COLO668 (cell line): ENCODE measurements around the gene MACROD2.

Experiments used
- DNase-seq: peaks from one replicate; lab custom pipeline; 2025; ENCODE audit not compliant: unreplicated experiment; lab: John Stamatoyannopoulos, UW

MACROD2 gene

DNA sequence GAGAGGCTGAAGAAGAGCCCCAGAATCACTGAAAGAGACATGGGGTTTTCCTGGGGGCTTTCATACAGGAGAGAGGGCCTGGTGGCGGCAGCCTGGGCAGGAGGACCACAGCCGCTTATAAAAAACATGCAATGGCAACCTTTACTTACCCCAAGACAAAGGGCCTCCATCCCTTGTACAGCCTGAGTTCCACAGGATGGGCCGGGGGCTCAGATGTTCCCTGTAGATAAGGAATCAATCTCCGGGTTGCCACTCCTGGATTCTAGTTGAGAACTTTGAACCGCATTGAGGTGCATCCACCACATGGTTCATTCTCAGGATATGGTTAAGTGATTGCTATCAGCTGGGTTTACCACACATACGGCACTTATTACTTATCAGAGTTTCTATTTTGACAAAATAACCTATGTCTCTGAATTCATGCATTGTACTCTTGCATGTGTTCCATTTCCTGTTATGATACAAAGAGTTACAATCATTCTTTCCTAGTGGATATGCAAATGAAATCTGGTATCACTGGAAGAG is 1900.3 kb downstream of the MACROD2 start:
- DNase-seq: no peak

DNA sequence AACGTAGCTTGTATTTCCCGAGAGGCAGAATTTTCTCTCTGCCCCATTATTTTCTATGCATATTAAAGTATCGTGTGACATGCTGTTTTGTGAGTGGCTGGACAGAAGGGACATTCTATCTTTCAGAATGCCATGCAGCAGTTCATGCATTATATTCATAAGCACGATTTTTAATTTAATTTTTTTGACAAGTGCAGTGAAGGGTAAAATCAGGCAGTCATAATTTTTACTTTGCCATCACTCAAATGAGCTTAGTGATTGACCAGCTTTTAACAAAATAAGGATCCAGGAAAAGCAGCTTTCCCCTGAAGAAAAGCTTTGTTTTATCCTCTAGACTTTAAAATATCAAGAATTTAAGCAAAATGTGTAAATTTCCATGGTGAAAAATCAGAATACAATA is 1904.7 kb downstream of the MACROD2 start:
- no peak for DNase-seq

DNA sequence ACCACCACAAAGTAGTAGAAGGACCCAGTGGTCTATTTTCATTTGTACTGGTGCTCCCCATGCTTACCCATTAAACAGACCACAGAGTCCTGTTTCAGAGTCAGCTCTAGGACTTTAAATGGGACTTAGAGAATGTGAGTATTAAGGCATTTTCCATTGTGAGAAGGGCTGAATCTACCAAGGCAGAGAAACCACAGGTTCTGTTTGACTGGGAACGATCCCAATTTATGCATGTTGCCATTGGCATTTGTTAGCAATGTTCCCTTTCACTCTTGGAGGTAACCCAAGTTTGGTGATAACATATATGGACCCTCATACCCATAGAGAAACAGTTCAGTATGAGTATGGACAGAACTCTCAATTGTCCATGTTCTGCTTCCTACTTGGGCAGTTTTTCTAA is 1905.1 kb downstream of the MACROD2 start:
- DNase-seq: no peak

DNA sequence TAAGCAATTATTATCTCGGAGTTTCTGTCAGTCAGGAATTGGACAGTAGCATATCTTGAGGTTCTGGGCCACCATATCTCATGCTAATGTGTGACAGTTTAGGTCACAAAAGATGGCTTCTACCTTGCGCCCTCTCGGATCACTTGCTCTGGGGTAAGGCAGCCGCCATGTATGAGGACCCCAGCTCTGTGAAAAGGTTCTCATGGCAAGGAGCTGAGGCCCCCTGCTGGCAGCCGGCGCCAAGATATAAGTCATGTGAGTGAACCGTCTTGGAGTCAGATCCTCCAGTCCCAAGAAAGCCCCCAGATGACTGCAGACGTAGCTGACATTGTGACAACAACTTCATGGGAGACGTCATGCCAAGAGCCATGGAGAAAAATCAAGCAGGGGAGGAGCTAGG is 1907.2 kb downstream of the MACROD2 start:
- DNase-seq: peak; percentile 14

DNA sequence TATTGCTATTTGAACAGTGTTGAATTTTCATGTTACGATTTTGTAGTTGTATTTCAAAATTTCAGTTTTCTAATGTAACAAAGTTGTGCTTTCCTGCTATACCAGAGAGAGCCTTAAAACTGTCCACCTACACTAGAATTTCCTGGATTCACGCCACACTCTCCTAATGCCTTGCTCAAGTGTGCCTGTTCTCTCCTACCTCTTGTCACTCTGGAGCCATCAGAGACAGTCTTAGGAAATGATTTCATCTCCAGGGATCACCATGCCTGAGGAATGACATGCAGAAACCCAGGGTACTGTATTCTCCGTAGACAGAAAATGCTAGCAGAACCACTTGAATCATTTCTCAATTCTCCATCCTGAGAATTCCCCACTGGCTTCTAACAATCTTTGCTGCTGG is 1910.3 kb downstream of the MACROD2 start:
- no peak for DNase-seq

DNA sequence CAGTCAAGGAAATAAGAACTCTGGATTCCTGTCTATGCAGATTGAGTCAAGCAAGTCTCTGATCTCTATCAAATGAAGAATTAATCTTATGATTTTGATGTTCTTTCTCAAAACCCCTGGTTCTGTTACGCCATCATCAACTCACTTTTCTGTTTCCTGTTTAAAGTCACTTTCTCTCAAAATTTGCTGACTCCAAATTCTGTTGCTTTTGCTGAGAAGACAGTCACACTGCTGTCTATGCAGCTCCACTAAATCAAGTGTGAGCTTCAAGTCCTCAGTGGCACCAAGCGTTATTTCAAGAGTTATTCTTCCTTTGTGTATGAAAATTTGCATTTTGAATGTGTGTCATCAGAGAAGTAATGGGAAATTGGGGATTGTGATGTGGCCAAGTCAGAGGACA is 1914.7 kb downstream of the MACROD2 start:
- DNase-seq: no peak

DNA sequence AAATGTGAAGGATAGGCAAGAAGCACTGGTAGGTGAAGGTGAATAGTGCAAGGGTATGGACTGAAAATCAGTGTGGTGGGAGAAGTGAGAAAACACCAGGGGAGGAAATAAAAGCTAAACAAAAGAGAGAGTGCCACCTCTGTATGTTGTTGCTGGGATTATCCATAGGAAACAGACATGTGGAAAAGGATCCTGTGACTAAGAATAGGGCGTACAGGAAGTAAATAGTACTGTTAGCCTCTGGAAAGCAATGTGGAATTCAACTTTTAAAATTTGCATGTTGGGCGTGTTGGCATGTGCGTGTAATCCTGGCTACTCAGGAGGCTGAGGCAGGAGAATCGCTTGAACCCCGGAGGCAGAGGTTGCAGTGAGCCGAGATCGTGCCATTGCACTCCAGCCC is 1916.3 kb downstream of the MACROD2 start:
- DNase-seq: no peak

DNA sequence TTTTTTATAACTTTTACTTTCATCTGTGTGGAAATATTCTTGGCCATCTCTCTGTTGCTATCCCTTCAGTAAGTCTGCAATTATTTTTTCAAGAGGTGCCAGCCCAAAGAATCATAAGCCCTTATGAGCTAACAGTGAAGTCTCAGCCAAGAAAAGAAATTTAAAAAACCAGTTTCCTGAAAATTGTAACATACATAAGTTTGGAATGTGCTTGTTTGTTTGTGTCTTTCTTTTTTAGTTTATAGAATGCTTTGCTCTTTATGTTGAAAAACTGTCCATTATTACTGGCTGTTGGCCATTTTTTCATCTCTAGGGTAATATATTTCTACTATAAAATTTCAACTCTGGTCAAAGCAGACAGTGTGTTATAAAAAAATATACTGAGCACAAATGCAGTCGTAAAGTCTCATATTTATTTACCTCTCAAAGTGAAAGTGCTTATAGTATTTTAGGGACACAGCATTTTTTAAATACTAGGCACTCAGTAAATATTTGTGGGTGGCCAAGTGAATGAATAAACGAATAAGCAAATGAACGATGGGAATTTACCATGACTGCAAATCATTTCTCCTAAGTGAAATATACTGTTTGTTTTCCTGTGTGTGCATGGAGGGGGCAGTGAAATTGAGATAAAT is 1918.2 kb downstream of the MACROD2 start:
- no peak for DNase-seq

DNA sequence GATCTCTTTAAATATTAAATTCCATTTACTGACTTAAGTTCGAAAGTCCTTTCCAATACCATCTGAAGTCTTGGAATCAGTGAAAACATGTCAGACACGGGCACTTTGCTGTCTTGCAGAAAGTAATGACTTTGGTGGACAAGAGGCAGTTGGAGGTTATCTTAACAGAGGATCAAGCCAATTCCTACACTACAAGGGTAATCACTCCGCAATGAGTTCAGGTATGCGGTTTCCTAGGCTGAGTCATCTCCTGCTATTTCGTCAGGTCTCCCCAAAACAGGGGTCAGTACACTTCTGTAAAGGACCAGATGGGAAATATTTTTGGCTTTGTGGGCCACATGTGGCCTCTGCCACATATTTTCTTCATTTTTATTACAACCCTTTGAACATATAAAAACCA is 1921.3 kb downstream of the MACROD2 start:
- no peak for DNase-seq

DNA sequence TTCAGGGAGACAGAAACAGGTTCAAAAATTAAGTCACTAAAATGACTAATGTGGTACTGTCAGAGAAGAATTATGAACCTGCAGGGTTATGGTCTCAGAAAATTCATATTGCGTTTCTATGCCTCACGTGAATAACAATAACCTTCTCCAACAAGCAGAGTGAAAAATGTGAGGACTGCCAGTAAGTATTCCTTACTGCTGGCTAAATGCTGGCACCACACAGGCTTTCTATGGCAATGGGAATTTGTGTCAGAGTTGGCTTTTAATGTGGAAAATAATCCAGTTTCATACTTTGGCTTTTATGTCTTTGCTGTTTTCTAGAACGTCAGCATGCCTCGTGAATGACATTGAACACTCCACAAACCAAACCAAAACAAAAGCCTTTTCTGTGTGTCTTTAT is 1922.0 kb downstream of the MACROD2 start:
- no peak for DNase-seq

DNA sequence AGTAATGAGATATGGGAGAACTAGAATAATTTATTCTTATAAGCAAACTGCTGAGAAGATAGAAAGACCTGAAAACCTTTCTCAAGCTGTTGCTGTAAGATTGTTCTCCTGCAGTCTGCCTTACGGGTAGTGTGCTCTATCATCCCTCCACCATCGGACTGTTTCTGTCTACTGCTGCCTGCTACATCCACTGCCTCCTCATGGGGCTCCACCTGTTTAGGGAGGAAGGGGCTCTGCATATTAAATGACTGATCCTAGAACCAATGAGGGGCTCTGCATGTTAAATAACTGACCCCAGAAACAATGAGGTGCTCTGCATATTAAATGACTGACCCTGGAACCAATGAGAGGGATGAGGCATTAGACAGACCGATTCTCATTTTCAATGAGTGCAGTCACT is 1923.3 kb downstream of the MACROD2 start:
- no peak for DNase-seq

DNA sequence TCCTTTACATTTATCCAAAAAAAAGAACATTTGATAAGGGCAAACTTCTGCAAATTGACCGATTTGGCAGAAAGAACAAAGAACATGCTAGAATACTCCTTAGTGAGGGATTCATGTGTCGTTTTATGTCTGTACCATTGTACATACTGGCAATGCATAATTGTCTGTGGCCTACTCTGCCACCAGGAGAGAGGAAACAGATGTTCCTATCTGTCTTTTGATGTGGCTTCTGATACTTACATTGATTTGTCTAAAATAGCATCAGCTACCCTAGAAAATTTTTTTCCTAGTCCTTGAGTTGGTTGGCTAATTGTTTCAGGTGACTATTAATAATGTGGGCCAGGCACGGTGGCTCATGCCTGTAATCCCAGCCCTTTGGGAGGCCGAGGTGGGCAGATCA is 1923.8 kb downstream of the MACROD2 start:
- DNase-seq: no peak

DNA sequence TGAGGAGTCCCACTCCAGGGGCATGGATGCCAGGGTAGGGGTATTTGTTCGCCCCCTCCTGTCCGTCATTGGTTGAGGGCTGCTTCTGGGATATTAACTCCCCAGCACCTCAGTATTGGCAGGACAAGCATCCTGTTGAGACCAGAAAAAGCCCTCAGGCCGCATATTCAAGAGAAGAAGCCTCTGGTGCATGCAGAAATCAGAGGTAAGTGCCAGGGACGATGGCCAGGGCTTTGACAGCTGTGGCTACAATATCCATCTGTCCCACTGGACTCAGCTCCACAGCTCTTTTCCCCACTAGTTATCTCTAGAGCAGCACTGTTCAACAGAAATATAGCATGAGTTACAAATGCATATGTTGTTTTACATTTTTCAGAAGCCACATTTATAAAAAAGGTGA is 1926.6 kb downstream of the MACROD2 start:
- DNase-seq: no peak

DNA sequence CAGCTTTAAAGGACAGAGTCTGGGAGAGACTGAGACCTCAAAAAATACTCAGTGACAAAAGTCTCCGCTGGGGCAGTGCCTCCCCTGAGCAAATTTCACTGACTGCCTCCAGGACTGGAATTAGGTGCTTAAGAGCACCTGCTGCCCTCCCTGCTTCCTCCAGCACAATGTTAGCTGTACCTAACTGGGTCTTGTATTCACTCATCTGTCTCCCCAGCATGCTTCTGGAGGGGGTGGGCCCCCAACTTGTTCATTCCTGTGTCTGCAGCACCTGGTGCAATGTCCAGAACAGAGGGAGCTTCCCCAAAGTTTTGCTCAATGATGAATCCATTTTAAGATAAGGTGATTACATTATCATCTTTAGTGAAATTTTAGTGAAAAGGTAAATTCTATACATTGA is 1927.2 kb downstream of the MACROD2 start:
- DNase-seq: no peak

DNA sequence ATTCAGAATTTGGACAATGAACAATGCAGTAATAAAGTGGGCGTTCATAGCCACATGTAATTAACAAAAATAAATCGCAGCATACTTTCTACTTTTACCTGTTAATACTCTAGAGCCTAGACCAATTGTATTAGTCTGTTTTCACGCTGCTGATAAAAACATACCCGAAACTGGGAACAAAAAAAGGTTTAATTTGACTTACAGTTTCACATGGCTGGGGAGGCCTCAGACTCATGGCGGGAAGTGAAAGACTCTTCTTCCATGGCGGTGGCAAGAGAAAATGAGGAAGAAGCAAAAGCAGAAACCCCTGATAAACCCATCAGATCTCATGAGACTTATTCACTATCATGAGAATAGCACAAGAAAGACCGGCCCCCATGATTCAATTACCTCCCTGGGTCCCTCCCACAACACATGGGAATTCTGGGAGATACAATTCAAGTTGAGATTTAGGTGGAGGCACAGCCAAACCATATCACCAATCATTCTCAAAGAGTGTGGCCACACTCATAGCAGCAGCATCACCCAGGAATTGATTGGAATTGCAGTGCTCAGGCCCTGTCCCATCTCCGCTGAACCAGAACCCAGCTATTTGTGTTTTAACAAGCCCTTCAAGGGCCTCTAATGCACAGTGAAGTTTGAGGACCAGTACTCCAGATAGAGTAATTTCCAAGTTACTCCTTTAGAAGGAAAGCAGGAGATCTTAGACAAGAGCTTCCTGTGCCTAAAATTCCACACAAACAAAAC is 1927.9 kb downstream of the MACROD2 start:
- no peak for DNase-seq

DNA sequence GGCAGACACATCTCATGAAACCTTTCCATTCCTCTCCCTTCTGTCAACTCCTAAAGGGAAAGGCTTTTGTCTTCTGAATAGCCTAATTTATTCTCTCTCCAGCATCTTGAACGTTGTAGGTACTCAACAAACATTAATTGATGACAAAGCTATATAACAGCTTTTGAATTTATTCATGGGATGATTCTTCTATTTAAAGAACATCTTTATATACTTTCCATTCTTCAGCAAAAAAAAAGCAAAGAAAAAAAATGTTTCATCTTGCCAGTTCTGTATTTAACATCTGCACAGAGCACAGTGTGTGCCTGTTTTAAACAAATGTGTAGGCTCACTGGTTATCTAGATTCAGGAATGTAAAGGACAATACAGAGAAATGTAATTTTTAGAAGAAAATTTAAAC is 1929.2 kb downstream of the MACROD2 start:
- no peak for DNase-seq

DNA sequence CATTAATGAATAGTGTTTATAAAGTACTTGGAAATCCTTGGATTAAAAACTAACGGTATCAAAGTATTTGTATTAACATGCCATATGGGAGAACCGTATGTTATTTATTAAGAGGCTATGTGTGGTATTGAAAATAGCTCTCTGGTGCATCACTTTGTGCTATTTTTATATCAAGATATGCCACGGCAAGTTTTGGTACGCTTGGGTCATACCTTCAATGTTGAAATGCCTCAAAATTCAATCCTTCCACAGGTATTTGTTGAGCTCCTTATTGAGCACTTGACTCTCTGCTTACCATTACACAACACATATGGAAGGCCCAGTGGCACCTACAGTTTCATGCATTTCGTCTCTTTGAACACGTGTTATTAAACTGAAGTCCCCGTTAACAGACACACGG is 1930.1 kb downstream of the MACROD2 start:
- DNase-seq: no peak

DNA sequence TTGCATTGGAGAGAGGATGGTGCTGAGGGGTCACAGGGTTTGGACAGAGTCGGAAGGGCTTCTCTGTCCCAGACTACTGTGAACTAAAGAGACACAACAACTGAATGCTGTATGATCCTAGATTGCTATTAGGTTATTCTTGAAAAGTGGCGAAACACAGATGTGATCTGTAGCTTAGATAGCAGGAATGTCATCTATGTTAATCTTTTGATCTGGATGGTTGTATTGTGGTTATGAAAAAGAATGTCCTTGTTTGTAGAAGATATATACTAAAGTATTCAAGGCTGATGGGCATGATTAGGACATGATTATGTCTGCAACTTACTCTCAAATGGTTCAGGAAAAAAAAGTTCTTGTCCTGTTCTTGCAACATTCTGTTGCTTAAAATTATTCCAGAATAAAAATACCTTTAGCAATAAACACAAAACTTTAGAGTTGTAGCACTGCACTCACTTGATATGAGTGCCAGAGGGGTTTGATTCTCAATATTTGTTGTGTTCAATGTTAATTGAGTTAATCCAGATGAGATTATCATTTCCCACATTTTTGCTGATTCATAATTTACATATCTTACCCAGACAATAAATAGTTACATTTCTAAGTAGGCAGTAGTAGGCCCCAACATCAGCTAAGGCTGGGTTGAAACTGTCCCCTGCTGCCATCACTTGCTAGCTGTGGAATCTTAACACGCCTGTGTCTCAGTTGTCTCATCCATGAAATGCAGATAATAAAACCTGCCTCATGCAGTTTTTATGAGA is 1932.8 kb downstream of the MACROD2 start:
- no peak for DNase-seq

DNA sequence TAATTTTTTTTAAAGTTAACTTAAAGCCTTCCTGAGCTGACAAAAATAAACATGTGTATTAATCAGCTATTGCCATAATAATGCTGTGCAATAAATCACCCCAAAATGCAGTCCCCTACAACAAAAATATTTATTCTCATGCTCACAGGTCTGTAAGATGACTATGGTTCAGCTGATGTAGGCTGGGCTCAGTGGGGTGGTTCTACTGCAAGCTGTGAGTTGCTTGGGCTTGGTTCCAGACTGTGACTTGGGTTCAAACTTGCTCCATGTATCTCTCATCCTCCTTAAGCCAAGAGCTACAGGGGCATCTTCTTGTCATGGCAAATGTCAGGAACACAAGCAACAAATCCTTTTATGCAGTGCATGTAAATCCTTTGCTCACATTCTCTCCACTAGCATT is 1933.6 kb downstream of the MACROD2 start:
- no peak for DNase-seq

DNA sequence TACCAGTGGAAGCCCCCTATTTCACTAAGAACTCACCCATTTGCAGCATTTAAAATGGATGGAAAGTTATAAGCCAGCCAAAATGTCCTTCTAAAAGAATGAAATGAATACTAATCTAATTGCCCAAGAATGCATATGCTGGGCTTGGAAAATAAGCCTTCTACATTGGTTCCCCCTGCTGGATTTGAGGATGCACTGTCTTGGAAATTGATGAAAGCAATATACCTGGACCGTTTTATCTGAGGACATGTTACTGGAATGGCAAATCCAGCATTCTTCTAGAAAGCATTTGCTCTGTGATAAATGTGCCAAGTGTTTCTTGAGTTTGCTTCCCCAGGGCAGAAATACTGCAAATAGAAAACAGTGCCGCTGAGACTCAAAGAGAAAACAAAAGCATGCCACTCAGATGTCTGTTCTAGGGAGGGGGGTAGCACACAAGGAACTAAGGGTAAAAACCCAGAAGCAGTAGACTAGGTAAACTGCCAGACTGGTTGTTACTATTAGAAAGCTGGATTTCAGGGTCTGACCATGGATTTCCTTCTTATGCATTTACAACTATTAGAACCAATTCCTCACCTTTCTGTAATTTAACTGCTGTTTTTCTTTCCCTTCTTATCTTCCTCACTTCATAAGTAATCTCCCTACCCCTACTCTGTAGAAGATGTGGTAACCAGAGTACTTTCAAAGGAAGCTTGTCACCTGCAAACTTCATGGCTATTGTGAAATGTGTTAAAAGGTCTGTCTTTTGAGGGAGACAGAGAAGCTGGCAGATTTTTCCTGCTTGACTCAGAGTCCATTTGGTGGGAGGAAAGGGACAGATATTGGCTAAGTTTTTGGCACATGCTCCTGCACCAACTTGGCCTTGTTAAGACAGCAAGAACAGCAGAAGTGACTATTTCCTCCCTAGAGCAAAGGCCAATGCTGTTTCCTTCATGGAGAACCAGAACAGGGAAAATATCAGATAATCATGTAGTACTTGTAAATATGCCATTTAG is 1935.3 kb downstream of the MACROD2 start:
- no peak for DNase-seq

DNA sequence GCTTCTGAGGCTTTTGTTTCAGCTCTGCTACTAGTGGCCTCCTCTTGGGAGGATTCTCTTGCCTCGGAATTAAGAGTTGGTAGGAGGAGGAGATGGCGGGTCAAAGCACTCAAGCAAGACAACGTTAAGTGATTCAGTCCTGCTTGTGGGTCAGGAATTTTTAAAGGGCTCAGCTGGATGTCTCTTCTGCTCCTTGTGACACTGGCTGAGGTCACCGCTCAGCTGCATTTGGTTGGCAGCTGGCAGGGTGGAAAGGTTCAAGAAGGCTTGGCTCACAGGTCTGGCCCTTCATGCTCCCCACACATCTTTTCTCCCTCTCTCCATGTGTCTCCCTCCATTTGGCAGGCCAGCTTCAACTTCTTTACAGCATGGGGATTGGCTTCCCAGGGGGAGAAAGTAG is 1936.6 kb downstream of the MACROD2 start:
- no peak for DNase-seq
